Measurements from ENCODE around the gene HIP1. TPM values are rescaled to one million over a fixed set of nuclear protein-coding genes. Genes with fewer than 3 reads are reported as not detected.

The HIP1 gene
- polyA plus RNA-seq, 2 of the 4 experiments (the other 2 are of a cell fraction): 17.3 to 33.4 TPM

- ChIA-PET POLR2A (no interaction called here), CTCF (interaction anchor here (1.0 to 1.5 kb wide), 2 partner anchors 126 to 132 kb away, joined by 3 to 4 read pairs; no protein-coding TSS in a partner anchor)
- no peak overlapping the region for H3K4me3 ChIP-seq
- H3K27ac ChIP-seq: no peak overlapping the region
- no peak overlapping the region for H3K4me2 ChIP-seq
- ATAC-seq (no peak), DNase-seq (ENCODE audit: low read depth in 1 of 2, low spot score in 1 of 2) (no peak), FAIRE-seq (no peak)
- H3K9me3 ChIP-seq: peaks cover 31% of the 10 kb centered on the region
- TF ChIP-seq MYC (IDR thresholded peaks at IDR 0.05; ENCODE audit: borderline replicate concordance, low read length) (no peak), CHD4 (IDR thresholded peaks at IDR 0.05; ENCODE audit: borderline replicate concordance) (no peak), FOXS1 (CRISPR knock-in tag; IDR thresholded peaks at IDR 0.05) (no peak), PBX3 (IDR thresholded peaks at IDR 0.05) (no peak), TP53 (CRISPR knock-in tag; IDR thresholded peaks at IDR 0.05) (no peak)
- TF ChIP-seq, protein P1, sequence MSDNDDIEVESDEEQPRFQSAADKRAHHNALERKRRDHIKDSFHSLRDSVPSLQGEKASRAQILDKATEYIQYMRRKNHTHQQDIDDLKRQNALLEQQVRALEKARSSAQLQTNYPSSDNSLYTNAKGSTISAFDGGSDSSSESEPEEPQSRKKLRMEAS (IDR thresholded peaks at IDR 0.05): no peak
- 93% methylated on average over 3 of the region's 3 CpGs for WGBS (ENCODE audit: missing lambda C conversion rate)
- no peaks in the 10 kb centered on the region for H3K4me1 ChIP-seq
Observed at GRCh38 chr7:75630549-75630948, 108.2 kb downstream of the HIP1 start.

- CTCF ChIA-PET: interaction anchor here (0.6 to 1.5 kb wide), 2 partner anchors 16 to 133 kb away, joined by 3 read pairs; no protein-coding TSS in a partner anchor
- POLR2A ChIA-PET: no interaction called here
- Histone ChIP-seq H3K4me3 (no peak overlapping the region), H3K9me3 (peaks cover 31% of the 10 kb centered on the region), H3K4me1 (no peaks in the 10 kb centered on the region), H3K27ac (no peak overlapping the region), H3K4me2 (no peak overlapping the region)
- no peak for ATAC-seq
- TF ChIP-seq HOXA7 (CRISPR knock-in tag; IDR thresholded peaks at IDR 0.05) (no peak), FOSL2 (IDR thresholded peaks at IDR 0.05) (no peak), FOSL2 (CRISPR knock-in tag; IDR thresholded peaks at IDR 0.05) (no peak), ELK1 (IDR thresholded peaks at IDR 0.05; ENCODE audit: low read depth, low read length) (no peak), PBX3 (IDR thresholded peaks at IDR 0.05) (no peak), SREBF2 (IDR thresholded peaks at IDR 0.05) (no peak), MYC (IDR thresholded peaks at IDR 0.05; ENCODE audit: borderline replicate concordance, low read length) (no peak), ZFP36 (IDR thresholded peaks at IDR 0.05; ENCODE audit: borderline replicate concordance, partially characterized antibody) (no peak), JUN (IDR thresholded peaks at IDR 0.05) (no peak), HOXB5 (CRISPR knock-in tag; IDR thresholded peaks at IDR 0.05) (no peak), ZC3H11A (IDR thresholded peaks at IDR 0.05) (no peak)
- TF ChIP-seq, protein P2, sequence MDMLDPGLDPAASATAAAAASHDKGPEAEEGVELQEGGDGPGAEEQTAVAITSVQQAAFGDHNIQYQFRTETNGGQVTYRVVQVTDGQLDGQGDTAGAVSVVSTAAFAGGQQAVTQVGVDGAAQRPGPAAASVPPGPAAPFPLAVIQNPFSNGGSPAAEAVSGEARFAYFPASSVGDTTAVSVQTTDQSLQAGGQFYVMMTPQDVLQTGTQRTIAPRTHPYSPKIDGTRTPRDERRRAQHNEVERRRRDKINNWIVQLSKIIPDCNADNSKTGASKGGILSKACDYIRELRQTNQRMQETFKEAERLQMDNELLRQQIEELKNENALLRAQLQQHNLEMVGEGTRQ (IDR thresholded peaks at IDR 0.05): no peak
- TF ChIP-seq, protein P3, sequence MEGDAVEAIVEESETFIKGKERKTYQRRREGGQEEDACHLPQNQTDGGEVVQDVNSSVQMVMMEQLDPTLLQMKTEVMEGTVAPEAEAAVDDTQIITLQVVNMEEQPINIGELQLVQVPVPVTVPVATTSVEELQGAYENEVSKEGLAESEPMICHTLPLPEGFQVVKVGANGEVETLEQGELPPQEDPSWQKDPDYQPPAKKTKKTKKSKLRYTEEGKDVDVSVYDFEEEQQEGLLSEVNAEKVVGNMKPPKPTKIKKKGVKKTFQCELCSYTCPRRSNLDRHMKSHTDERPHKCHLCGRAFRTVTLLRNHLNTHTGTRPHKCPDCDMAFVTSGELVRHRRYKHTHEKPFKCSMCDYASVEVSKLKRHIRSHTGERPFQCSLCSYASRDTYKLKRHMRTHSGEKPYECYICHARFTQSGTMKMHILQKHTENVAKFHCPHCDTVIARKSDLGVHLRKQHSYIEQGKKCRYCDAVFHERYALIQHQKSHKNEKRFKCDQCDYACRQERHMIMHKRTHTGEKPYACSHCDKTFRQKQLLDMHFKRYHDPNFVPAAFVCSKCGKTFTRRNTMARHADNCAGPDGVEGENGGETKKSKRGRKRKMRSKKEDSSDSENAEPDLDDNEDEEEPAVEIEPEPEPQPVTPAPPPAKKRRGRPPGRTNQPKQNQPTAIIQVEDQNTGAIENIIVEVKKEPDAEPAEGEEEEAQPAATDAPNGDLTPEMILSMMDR (IDR thresholded peaks at IDR 0.05): no peak
- FAIRE-seq: no peak
- DNase-seq (ENCODE audit: low read depth in 1 of 2, low spot score in 1 of 2): no peak
- 88% methylated on average over 8 of the region's 8 CpGs for WGBS (ENCODE audit: missing lambda C conversion rate)
Observed at GRCh38 chr7:75629044-75629443, 109.7 kb downstream of the HIP1 start.

DNA sequence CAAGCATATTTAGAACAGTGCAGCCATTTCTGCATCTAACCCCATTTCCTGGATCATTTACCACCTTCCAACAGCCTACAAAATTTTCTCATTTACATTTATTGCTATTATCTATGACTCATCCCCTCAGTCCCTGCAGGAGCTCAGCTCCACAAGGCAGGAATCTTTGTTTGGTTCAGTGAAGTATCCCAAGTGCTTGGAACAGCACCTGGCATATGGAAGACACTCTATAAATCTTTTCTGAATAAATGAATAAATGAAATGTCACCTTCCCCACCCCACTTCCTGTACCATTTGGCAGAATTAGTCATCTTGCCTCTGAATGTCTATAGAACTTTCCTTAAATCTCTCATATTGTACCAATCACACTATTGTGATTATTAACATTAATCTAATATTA is 110.7 kb downstream of the HIP1 start:
- no peak overlapping the region for H3K27ac ChIP-seq
- H3K4me2 ChIP-seq: no peak overlapping the region
- ATAC-seq (no peak), DNase-seq (ENCODE audit: low read depth in 1 of 2, low spot score in 1 of 2) (no peak), FAIRE-seq (no peak)
- ChIA-PET CTCF (interaction anchor here (1.1 to 1.3 kb wide), 2 partner anchors 132 to 134 kb away, joined by 3 to 4 read pairs; no protein-coding TSS in a partner anchor), POLR2A (no interaction called here)
- TF ChIP-seq KDM1A (IDR thresholded peaks at IDR 0.05; ENCODE audit: low read depth) (peak; percentile 60; the same call in 1 of the 2 replicates), HDAC2 (IDR thresholded peaks at IDR 0.05) (no peak), FOSL2 (IDR thresholded peaks at IDR 0.05) (no peak), FOSL2 (CRISPR knock-in tag; IDR thresholded peaks at IDR 0.05) (peak; percentile 85)
- no peak overlapping the region for H3K4me3 ChIP-seq
- H3K9me3 ChIP-seq: peaks cover 31% of the 10 kb centered on the region
- no peaks in the 10 kb centered on the region for H3K4me1 ChIP-seq
